Stimulated activated naive CD8-positive, alpha-beta T cell treated with anti-CD3 and anti-CD28 coated beads, Interleukin-15, Interleukin-2, amounts not matched to agents 100 ng/mL and 50 ng/mL, for 24 hours (primary cell): Measurements from ENCODE around the gene KLK7.

Experiments used
- H3K27ac Mint-ChIP-seq: one replicate; pipeline ENCODE4 v1.8.0; 2021; ENCODE audit warnings: mild to moderate bottlenecking, mixed read lengths
- H3K27me3 Mint-ChIP-seq: one replicate; pipeline ENCODE4 v1.8.0; 2021; ENCODE audit warnings: mixed read lengths
- H3K36me3 Mint-ChIP-seq: one replicate; pipeline ENCODE4 v1.8.0; 2021; ENCODE audit warnings: low read depth, mixed read lengths
- H3K4me1 Mint-ChIP-seq: one replicate; pipeline ENCODE4 v1.8.0; 2021; ENCODE audit warnings: low read depth, mixed read lengths
- H3K4me3 Mint-ChIP-seq: one replicate; pipeline ENCODE4 v1.8.0; 2021; ENCODE audit warnings: mild to moderate bottlenecking, mixed read lengths
- H3K9me3 Mint-ChIP-seq: one replicate; pipeline ENCODE4 v1.8.0; 2021; ENCODE audit warnings: mixed read lengths

The KLK7 gene

DNA sequence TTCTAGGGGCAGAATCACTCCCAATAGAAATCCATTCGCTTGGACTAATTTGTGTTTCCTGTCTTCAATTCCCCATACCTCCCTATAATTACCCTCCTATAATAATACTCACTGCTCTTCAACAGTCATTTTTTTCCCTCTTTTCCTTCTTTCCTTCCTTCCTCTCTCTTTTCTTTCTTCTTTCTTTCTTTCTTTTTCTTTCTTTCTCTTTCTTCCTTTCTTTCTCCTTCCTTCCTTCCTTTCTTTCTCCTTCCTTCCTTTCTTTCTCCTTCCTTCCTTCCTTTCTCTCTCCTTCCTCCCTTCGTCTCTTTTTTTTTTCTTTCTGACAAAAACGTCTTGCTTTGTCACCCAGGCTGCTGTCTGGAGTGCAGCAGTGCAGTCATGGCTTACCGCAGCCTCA lies 38.9 kb downstream of the KLK7 start:
- Mint-ChIP-seq H3K36me3 (no peaks in the 10 kb centered on the region), H3K27ac (no peak overlapping the region), H3K9me3 (peaks cover 5% of the 10 kb centered on the region), H3K27me3 (peaks cover 33% of the 10 kb centered on the region), H3K4me1 (no peaks in the 10 kb centered on the region), H3K4me3 (no peak overlapping the region)

- Mint-ChIP-seq H3K27ac (no peak overlapping the region), H3K4me3 (no peak overlapping the region), H3K4me1 (no peaks in the 10 kb centered on the region)
These were observed 40.5 kb downstream of the KLK7 start for GRCh38 chr19:50943074-50943828.

GRCh38 chr19:50939596-50939995 lies 44.1 kb downstream of the KLK7 start:
- H3K27ac Mint-ChIP-seq = no peak overlapping the region
- no peak overlapping the region for H3K4me3 Mint-ChIP-seq
- H3K4me1 Mint-ChIP-seq = no peaks in the 10 kb centered on the region
- no peaks in the 10 kb centered on the region for H3K36me3 Mint-ChIP-seq
- peaks cover 24% of the 10 kb centered on the region for H3K27me3 Mint-ChIP-seq
- peaks cover 5% of the 10 kb centered on the region for H3K9me3 Mint-ChIP-seq

More at GRCh38 chr19:50943074-50943828, 40.5 kb downstream of the KLK7 start:
- Mint-ChIP-seq H3K36me3 (no peaks in the 10 kb centered on the region), H3K27me3 (peaks cover 35% of the 10 kb centered on the region), H3K9me3 (peaks cover 5% of the 10 kb centered on the region)

DNA sequence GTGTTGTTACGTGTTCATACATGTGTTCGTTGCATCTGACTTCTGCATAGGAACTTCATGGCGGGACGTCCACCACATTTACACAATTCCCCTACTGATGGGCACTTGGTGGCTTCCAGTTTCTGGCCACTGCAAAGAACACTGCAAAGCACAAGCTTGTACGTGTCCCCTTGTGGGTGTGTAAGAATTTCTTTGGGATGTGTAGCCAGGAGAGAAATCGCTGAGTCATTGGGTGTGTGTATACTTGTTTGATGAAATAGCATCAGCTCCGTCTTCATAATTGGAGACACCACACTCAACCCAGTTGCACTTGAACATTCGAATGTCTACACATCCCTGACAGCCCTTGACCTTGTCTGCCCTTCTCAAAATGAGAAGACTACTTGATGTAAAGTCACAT lies 50.1 kb downstream of the KLK7 start:
- Mint-ChIP-seq H3K4me3 (no peak overlapping the region), H3K4me1 (no peaks in the 10 kb centered on the region), H3K36me3 (no peaks in the 10 kb centered on the region), H3K9me3 (no peaks in the 10 kb centered on the region), H3K27me3 (peaks cover 23% of the 10 kb centered on the region), H3K27ac (no peak overlapping the region)

DNA sequence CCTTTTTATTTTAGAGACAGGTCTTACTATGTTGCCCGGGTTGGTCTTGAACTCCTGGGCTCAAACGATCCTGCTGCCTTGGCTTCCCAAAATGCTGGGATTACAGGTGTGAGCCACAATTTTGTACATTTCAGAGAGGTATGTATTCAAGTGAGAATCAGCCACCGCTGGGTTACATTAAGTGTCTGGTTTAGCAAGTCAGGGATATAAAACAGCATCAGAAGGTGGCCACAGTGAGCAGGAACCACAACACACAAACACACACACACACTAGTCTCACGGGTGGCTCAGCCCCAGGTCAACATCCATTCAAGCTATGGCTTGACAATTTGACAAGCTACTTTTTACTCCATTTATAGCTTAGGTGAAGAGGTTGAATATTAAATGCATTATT lies 51.0 kb downstream of the KLK7 start:
- Mint-ChIP-seq H3K36me3 (no peaks in the 10 kb centered on the region), H3K4me1 (no peaks in the 10 kb centered on the region), H3K27me3 (peaks cover 27% of the 10 kb centered on the region), H3K4me3 (no peak overlapping the region), H3K27ac (no peak overlapping the region), H3K9me3 (no peaks in the 10 kb centered on the region)

DNA sequence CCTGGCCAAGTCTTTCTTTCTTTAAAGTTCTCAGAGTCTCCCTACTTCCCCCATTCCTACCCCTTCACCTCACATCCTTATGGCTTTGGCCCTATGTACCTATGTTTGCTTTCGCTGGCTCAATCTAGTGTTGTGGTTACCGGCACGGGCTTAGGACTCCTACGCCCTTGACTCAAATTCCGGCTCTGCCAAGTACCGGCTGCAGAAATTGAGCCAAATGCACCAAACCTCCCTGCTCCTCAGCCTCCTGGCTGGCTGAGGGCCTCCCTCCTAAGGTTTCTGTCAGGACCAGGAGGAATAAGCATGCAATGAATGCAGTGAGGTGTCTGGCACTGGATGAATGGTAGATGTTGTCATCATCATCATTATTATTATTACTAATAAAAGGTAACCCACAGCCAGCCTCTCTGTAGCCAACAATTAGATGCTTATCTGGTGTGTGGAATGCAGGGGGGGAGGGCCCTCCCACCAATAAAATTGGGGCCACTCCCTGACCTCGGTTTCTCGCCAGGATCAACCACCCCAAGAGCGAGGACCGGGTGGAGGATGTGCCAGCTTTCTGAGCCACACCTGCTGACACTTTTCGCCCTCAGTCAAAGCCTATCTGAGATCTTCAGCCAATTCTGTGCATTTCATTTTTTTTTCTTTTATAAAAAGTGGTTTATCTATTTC lies 51.6 kb downstream of the KLK7 start:
- Mint-ChIP-seq H3K4me1 (no peaks in the 10 kb centered on the region), H3K4me3 (no peak overlapping the region), H3K9me3 (no peaks in the 10 kb centered on the region), H3K36me3 (no peaks in the 10 kb centered on the region), H3K27ac (no peak overlapping the region), H3K27me3 (peaks cover 31% of the 10 kb centered on the region)

- H3K36me3 Mint-ChIP-seq = no peaks in the 10 kb centered on the region
- H3K27me3 Mint-ChIP-seq = peaks cover 38% of the 10 kb centered on the region
- no peak overlapping the region for H3K27ac Mint-ChIP-seq
- H3K9me3 Mint-ChIP-seq = no peaks in the 10 kb centered on the region
- no peaks in the 10 kb centered on the region for H3K4me1 Mint-ChIP-seq
- H3K4me3 Mint-ChIP-seq = no peak overlapping the region
These were observed 52.7 kb downstream of the KLK7 start for GRCh38 chr19:50931023-50931422.

GRCh38 chr19:50928831-50929230 lies 54.9 kb downstream of the KLK7 start:
- Mint-ChIP-seq H3K27me3 (peaks cover 49% of the 10 kb centered on the region), H3K27ac (no peak overlapping the region), H3K4me3 (no peak overlapping the region), H3K9me3 (no peaks in the 10 kb centered on the region), H3K4me1 (no peaks in the 10 kb centered on the region), H3K36me3 (no peaks in the 10 kb centered on the region)
